HG02981 (cell line): ENCODE results near the gene PSMG2.
"Not testable (repeated sequence)": the region's sequence is repeated elsewhere in the genome, so short reads cannot be mapped to it uniquely, and the experiment has no call there.

Experiments
- ATAC-seq: cut with Tn5 transposase; IDR thresholded peaks from one replicate; pipeline ENCODE4 v1.9.1; 2021; ENCODE audit warnings: mild to moderate bottlenecking, moderate library complexity; ENCODE audit not compliant: unreplicated experiment

Gene PSMG2

GRCh38 chr18:12721495-12722275 lies 18.8 kb downstream of the PSMG2 start:
- ATAC-seq = no peak

- ATAC-seq = no peak
Measured at GRCh38 chr18:12722731-12723130, 19.9 kb downstream of the PSMG2 start.

- ATAC-seq = no peak
Measured at GRCh38 chr18:12726331-12726730, 23.5 kb downstream of the PSMG2 start.

- no peak for ATAC-seq
Measured at GRCh38 chr18:12726774-12727550, 24.1 kb downstream of the PSMG2 start.

GRCh38 chr18:12737243-12737902 lies 34.5 kb downstream of the PSMG2 start:
- ATAC-seq = no peak

GRCh38 chr18:12741351-12741750 lies 38.5 kb downstream of the PSMG2 start:
- no peak for ATAC-seq

GRCh38 chr18:12742453-12742852 lies 39.6 kb downstream of the PSMG2 start:
- no peak for ATAC-seq

- no peak for ATAC-seq
Measured at GRCh38 chr18:12744103-12744502, 41.3 kb downstream of the PSMG2 start.

GRCh38 chr18:12745095-12745795 lies 42.4 kb downstream of the PSMG2 start:
- ATAC-seq = no peak

- ATAC-seq = no peak
Measured at GRCh38 chr18:12747530-12748315, 44.9 kb downstream of the PSMG2 start.

- ATAC-seq = no peak
Measured at GRCh38 chr18:12748671-12749070, 45.8 kb downstream of the PSMG2 start.

- no peak for ATAC-seq
Measured at GRCh38 chr18:12749121-12749520, 46.3 kb downstream of the PSMG2 start.

- ATAC-seq = no peak
Measured at GRCh38 chr18:12750076-12750714, 47.4 kb downstream of the PSMG2 start.

GRCh38 chr18:12750715-12751502 lies 48.1 kb downstream of the PSMG2 start:
- ATAC-seq = no peak

GRCh38 chr18:12751503-12751884 lies 48.7 kb downstream of the PSMG2 start:
- ATAC-seq = no peak

GRCh38 chr18:12751891-12752290 lies 49.0 kb downstream of the PSMG2 start:
- no peak for ATAC-seq

GRCh38 chr18:12754511-12754910 lies 51.7 kb downstream of the PSMG2 start:
- no peak for ATAC-seq

GRCh38 chr18:12755606-12756005 lies 52.8 kb downstream of the PSMG2 start:
- not testable (repeated sequence) for ATAC-seq

GRCh38 chr18:12756619-12757239 lies 53.9 kb downstream of the PSMG2 start:
- not testable (repeated sequence) for ATAC-seq
